Vagina (tissue), 2 donors: ENCODE data around the gene SORCS1.

Experiments used
- CTCF ChIP-seq, 3 experiments: fragments of 450-650 bp in 2 of 3; fragments of 200-600 bp in 1 of 3; sonication (generic) in 1 of 3; IDR thresholded peaks; one replicate each; pipeline ENCODE4 v1.5.1; 2017 to 2019; ENCODE audit warnings: antibody characterized with exemption in 3 of 3, mild to moderate bottlenecking in 2 of 3, moderate library complexity in 2 of 3
- POLR2A ChIP-seq, 2 donors: fragments of 450-650 bp; IDR thresholded peaks; one replicate each; pipeline ENCODE4 v1.6.1; 2017; ENCODE audit warnings: antibody characterized with exemption in 2 of 2, mild to moderate bottlenecking in 2 of 2, moderate library complexity in 2 of 2

GRCh38 chr10:107164992-107165391 lies 486 bp upstream of the SORCS1 start:
- TF ChIP-seq POLR2A (IDR thresholded peaks at IDR 0.05) (no peak), CTCF (IDR thresholded peaks at IDR 0.05) (no peak)
